ENCODE measurements around the gene NADSYN1.

Gene NADSYN1

DNA sequence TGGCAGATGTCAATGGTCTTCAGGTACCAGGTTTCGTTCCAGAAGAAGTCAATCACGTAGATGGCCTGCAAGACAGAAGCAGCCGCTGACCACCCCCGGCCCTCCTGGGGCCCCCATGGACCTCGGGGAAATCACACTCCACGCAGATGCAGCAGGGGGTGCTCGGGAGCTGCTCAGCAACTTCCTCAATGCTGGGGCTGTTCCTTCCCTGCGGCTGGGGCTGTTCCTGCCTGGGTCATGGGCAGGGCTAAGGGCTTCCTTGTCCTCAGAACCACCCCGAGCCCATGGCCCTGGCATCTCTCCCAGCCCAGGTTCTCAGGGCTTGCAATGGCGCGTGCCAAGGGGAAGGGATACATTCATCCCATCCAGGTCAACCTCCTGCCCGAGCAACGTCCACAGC, 15.1 kb upstream of the NADSYN1 start:
- no peak overlapping the region for H2AFZ ChIP-seq (ENCODE audit: low read depth, low read length)

DNA sequence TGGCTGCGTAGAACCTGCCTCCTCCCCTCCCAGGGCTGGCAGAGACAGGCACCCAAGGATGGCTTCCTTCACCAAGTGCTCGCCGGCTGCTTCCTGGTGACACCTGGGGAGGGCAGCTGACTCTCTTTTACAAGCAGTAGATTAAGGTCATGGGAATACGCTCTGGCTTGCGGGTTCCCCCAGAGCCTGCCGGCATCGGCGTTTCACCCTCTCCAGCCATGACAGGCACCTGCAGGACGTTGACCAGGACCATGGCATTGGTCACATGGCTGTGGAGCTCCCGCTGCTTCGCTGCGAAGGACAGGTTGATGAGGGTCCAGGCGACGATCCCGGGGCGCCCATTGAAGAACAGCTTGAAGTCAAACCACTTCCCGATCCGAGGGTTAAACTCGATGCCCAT, 14.4 kb upstream of the NADSYN1 start:
- Histone ChIP-seq H2AFZ (ENCODE audit: low read depth, low read length) (no peak overlapping the region), H3K4me1 (ENCODE audit: insufficient read depth, low read length) (no peaks in the 10 kb centered on the region), H3K9ac (ENCODE audit: low read depth, low read length) (no peak overlapping the region), H3K27me3 (ENCODE audit: insufficient read depth, low read length, poor library complexity) (no peaks in the 10 kb centered on the region), H3K9me3 (ENCODE audit: insufficient read depth, low read length, severe bottlenecking) (no peaks in the 10 kb centered on the region), H4K20me1 (ENCODE audit: insufficient read depth, low read length) (peaks cover 15% of the 10 kb centered on the region; the same call in 1 of the 2 replicates), H3K27ac (ENCODE audit: low read length) (no peak overlapping the region), H3K79me2 (ENCODE audit: insufficient read depth, low read length) (no peaks in the 10 kb centered on the region), H3K4me3 (ENCODE audit: low read depth in 1 of 2, low read length in 2 of 2) (no peak overlapping the region), H3K4me2 (ENCODE audit: insufficient read depth, low read length) (no peak overlapping the region), H3K36me3 (ENCODE audit: insufficient read depth, low read length) (peaks cover 87% of the 10 kb centered on the region)
- DNase-seq (no peak), ATAC-seq (ENCODE audit: insufficient read depth, low read depth) (no peak)
- TF ChIP-seq, protein P1, sequence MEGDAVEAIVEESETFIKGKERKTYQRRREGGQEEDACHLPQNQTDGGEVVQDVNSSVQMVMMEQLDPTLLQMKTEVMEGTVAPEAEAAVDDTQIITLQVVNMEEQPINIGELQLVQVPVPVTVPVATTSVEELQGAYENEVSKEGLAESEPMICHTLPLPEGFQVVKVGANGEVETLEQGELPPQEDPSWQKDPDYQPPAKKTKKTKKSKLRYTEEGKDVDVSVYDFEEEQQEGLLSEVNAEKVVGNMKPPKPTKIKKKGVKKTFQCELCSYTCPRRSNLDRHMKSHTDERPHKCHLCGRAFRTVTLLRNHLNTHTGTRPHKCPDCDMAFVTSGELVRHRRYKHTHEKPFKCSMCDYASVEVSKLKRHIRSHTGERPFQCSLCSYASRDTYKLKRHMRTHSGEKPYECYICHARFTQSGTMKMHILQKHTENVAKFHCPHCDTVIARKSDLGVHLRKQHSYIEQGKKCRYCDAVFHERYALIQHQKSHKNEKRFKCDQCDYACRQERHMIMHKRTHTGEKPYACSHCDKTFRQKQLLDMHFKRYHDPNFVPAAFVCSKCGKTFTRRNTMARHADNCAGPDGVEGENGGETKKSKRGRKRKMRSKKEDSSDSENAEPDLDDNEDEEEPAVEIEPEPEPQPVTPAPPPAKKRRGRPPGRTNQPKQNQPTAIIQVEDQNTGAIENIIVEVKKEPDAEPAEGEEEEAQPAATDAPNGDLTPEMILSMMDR (IDR thresholded peaks at IDR 0.05; ENCODE audit: borderline replicate concordance, extremely low read depth, low read length, poor library complexity, severe bottlenecking): no peak
- TF ChIP-seq EZH2 (IDR thresholded peaks at IDR 0.05; ENCODE audit: borderline replicate concordance, low read depth, low read length, severe bottlenecking): no peak

More for the DNA sequence above, 15.1 kb upstream of the NADSYN1 start:
- no peak overlapping the region for H3K4me3 ChIP-seq (ENCODE audit: low read depth in 1 of 2, low read length in 2 of 2)
- no peaks in the 10 kb centered on the region for H3K4me1 ChIP-seq (ENCODE audit: insufficient read depth, low read length)
- H4K20me1 ChIP-seq (ENCODE audit: insufficient read depth, low read length): peaks cover 17% of the 10 kb centered on the region
- H3K27me3 ChIP-seq (ENCODE audit: insufficient read depth, low read length, poor library complexity): no peaks in the 10 kb centered on the region
- no peak overlapping the region for H3K4me2 ChIP-seq (ENCODE audit: insufficient read depth, low read length)
- H3K79me2 ChIP-seq (ENCODE audit: insufficient read depth, low read length): no peaks in the 10 kb centered on the region
- H3K9me3 ChIP-seq (ENCODE audit: insufficient read depth, low read length, severe bottlenecking): no peaks in the 10 kb centered on the region
- TF ChIP-seq, protein P1 (IDR thresholded peaks at IDR 0.05; ENCODE audit: borderline replicate concordance, extremely low read depth, low read length, poor library complexity, severe bottlenecking): no peak
- no peak for TF ChIP-seq EZH2 (IDR thresholded peaks at IDR 0.05; ENCODE audit: borderline replicate concordance, low read depth, low read length, severe bottlenecking)
- DNase-seq (no peak), ATAC-seq (ENCODE audit: insufficient read depth, low read depth) (no peak)
- no peak overlapping the region for H3K27ac ChIP-seq (ENCODE audit: low read length)
- peaks cover 79% of the 10 kb centered on the region for H3K36me3 ChIP-seq (ENCODE audit: insufficient read depth, low read length)
- H3K9ac ChIP-seq (ENCODE audit: low read depth, low read length): no peak overlapping the region

DNA sequence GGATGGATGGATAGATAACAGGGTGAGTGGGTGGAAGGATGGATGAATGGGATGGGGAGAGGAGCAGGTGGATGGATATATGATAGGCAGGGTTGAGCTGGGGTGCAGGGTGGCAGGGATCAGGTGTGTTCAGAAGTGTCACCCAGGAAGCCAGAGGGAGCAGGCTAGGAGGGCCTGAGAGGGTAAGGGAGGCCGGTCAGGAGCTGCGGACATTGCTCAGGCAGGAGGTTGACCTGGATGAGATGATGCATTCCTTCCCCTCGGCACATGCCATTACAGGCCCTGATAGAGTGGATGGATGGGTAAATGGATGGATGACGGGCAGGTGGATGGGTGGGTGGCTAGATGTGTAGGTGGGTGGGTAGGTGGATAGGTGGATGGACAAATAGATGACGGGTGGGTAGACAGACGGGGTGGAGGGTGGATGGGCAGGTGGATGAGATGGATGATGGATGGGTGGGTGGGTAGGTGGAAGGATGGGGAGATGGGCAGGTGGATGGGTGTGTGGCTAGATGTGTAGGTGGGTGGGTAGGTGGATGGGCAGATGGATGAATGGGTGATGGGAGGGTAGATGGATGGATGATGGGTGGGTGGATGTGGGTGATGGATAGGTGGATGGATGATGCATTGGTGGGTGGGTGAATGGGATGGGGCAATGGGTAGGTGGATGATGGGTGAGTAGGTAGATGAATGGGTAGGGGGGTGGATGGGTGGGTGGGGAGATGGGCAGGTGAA, 12.8 kb upstream of the NADSYN1 start:
- H3K4me1 ChIP-seq (ENCODE audit: insufficient read depth, low read length): no peaks in the 10 kb centered on the region
- peaks cover 13% of the 10 kb centered on the region; the same call in 1 of the 2 replicates for H4K20me1 ChIP-seq (ENCODE audit: insufficient read depth, low read length)
- no peak overlapping the region for H3K27ac ChIP-seq (ENCODE audit: low read length)
- H3K36me3 ChIP-seq (ENCODE audit: insufficient read depth, low read length): peaks cover 94% of the 10 kb centered on the region
- DNase-seq: no peak
- H3K79me2 ChIP-seq (ENCODE audit: insufficient read depth, low read length): no peaks in the 10 kb centered on the region
- no peak for ATAC-seq (ENCODE audit: insufficient read depth, low read depth)
- H3K27me3 ChIP-seq (ENCODE audit: insufficient read depth, low read length, poor library complexity): no peaks in the 10 kb centered on the region
- H3K4me3 ChIP-seq (ENCODE audit: low read depth in 1 of 2, low read length in 2 of 2): no peak overlapping the region
- no peaks in the 10 kb centered on the region for H3K9me3 ChIP-seq (ENCODE audit: insufficient read depth, low read length, severe bottlenecking)
- H3K9ac ChIP-seq (ENCODE audit: low read depth, low read length): no peak overlapping the region
- no peak overlapping the region for H2AFZ ChIP-seq (ENCODE audit: low read depth, low read length)
- H3K4me2 ChIP-seq (ENCODE audit: insufficient read depth, low read length): no peak overlapping the region
- TF ChIP-seq, protein P1 (IDR thresholded peaks at IDR 0.05; ENCODE audit: borderline replicate concordance, extremely low read depth, low read length, poor library complexity, severe bottlenecking): no peak
- TF ChIP-seq EZH2 (IDR thresholded peaks at IDR 0.05; ENCODE audit: borderline replicate concordance, low read depth, low read length, severe bottlenecking): no peak

Measured in DND-41 (cell line).